Measurements from ENCODE around the gene SERPINA4.

SERPINA4 gene

GRCh38 chr14:94542811-94543440 is 18.3 kb upstream of the SERPINA4 start:
- TF ChIP-seq CTCF (IDR thresholded peaks at IDR 0.05; ENCODE audit: low read depth, low read length), result no peak
- no peak overlapping the region for H3K4me3 ChIP-seq (ENCODE audit: low read depth, low read length)

- TF ChIP-seq CTCF (IDR thresholded peaks at IDR 0.05; ENCODE audit: low read depth, low read length), result no peak
- H3K4me3 ChIP-seq (ENCODE audit: low read depth, low read length), result no peak overlapping the region
Observed at GRCh38 chr14:94543449-94544124, 17.7 kb upstream of the SERPINA4 start.

- no peak for TF ChIP-seq CTCF (IDR thresholded peaks at IDR 0.05; ENCODE audit: low read depth, low read length)
- H3K4me3 ChIP-seq (ENCODE audit: low read depth, low read length), result no peak overlapping the region
Observed at GRCh38 chr14:94544726-94545125, 16.5 kb upstream of the SERPINA4 start.

GRCh38 chr14:94545131-94545841 is 16.0 kb upstream of the SERPINA4 start:
- TF ChIP-seq CTCF (IDR thresholded peaks at IDR 0.05; ENCODE audit: low read depth, low read length), result no peak
- H3K4me3 ChIP-seq (ENCODE audit: low read depth, low read length), result no peak overlapping the region

- no peak overlapping the region for H3K4me3 ChIP-seq (ENCODE audit: low read depth, low read length)
- TF ChIP-seq CTCF (IDR thresholded peaks at IDR 0.05; ENCODE audit: low read depth, low read length), result no peak
Observed at GRCh38 chr14:94547151-94547680, 14.0 kb upstream of the SERPINA4 start.

GRCh38 chr14:94547726-94548125 is 13.5 kb upstream of the SERPINA4 start:
- no peak for TF ChIP-seq CTCF (IDR thresholded peaks at IDR 0.05; ENCODE audit: low read depth, low read length)
- no peak overlapping the region for H3K4me3 ChIP-seq (ENCODE audit: low read depth, low read length)

Data from WI38 (cell line).